Hematopoietic multipotent progenitor cell treated with erythropoietin and hydrocortisone succinate and interleukin-3 and kit ligand, for 15 days (in vitro differentiated cells): ENCODE results near the gene TSHZ2.
"Not testable (repeated sequence)": the region's sequence is repeated elsewhere in the genome, so short reads cannot be mapped to it uniquely, and the experiment has no call there.

Source experiments
- DNase-seq: peaks from one replicate; pipeline ENCODE4 v3.0.0-alpha.2; 2015; ENCODE audit warnings: low spot score

TSHZ2 gene

GRCh38 chr20:53466279-53466678, 494.1 kb downstream of the TSHZ2 start:
- no peak for DNase-seq

DNA sequence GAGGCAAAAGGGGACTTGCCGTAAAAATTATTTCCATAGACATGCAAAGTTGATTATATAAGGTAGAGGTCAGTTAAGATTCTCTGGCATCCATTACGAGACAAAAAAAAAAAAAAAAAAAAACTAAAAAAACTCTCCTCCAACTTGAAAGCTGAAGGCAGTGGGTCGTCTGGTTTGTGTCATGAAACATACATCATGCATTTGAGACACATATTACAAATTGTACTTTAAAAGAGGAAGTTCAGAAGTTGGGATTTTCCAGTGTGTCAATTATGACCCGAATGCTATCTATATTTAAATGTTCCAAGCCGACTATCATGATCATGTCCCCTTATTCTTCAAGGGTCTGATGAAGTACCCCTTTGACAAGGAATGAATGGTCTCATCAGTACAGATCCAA, 496.4 kb downstream of the TSHZ2 start:
- no peak for DNase-seq

- not testable (repeated sequence) for DNase-seq
Observed at GRCh38 chr20:53472859-53473258, 500.7 kb downstream of the TSHZ2 start.

DNA sequence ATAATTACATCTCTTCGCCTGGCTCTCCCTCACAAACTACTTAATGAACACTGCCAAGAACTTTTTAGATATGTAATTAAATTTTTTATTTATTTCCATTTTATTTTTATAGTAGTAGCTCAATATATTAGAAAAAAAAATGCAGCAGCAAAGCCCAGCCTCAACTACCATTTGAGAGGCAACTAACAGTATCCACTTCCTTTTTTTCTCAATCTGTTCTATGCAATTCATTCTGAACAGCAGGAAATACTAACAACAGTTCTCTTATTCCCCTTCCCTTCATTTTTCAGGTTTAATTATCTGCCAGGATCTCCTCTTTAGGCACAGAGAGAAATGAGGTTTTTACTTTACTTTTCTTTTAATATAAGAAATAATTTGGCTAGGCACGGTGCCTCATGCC, 508.8 kb downstream of the TSHZ2 start:
- no peak for DNase-seq

DNA sequence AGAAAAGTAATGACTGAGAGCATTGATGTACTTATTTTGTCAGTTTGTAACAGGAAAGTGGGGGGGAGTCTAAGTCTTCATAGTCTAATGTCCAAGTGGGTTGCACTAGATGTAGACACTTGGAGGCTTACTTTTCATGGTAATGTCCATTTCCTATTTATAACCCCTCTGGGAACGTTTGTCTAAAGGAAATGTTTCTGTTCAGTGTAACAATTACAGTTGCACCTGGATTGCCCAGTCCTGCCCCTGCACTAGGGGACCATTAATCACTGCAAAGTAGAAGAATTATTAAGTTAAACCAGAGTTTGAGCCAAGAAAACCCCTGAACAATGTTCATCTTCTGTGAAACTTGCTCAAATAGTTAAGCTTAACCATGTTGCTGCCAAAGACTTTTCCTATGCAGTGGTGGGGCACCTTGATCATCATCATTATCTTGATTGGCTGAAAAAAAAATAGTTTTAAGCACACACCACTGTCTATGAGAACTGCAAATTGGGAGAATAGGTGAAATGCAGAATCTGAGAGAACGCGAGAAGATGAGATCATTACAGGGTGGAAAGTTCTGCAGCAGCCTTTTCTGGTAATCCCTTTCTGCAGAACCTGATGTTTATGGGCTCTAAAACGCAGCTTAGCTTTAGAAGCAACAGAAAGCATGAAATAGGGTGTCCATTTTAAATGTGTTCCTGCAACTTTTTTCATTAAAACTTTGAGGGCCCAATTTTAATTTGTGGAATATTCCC, 515.5 kb downstream of the TSHZ2 start:
- no peak for DNase-seq

DNA sequence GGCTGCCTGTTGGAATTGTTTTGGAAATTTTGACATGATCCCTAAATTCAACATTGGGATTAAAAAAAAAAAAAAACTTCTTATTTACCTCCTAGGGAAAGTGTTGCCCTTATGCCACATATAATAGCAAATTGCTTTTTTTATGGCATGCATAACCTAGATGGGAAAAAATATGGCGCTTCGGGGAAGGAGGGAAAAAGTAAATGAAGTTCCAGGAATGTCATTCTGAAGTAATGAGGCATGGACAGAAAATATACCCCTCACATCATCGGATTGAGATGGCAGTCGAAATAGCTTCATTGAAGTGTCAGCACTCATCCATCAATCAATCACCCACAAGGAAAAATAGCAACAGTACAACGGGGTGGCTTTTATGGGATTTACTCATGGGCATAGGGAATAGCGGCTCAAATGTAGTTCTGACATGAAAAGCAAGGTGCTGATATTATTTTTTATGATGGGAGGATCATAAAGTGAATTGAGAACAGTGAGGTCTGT, 516.7 kb downstream of the TSHZ2 start:
- no peak for DNase-seq

GRCh38 chr20:53489528-53489927, 517.4 kb downstream of the TSHZ2 start:
- no peak for DNase-seq

DNA sequence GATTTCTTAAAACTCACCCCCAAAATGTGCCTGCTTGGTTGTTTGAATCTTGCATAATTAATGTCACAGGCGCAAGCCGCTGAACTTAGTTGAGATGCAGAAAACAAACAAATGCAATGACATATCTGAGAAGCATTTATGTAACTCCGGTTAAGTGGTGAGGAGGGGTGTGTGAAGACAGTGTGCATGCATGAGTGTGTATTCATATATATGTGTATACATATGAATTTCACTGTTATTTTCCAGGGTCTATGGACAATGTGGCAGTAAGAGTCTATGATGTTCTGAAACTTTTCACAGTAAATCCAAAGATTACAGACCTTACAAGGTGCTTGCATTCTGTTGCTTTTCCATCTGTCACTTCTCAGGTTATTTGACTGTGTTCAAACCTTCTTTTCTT, 518.5 kb downstream of the TSHZ2 start:
- DNase-seq: no peak

- DNase-seq: no peak
Observed at GRCh38 chr20:53491462-53491861, 519.3 kb downstream of the TSHZ2 start.

DNA sequence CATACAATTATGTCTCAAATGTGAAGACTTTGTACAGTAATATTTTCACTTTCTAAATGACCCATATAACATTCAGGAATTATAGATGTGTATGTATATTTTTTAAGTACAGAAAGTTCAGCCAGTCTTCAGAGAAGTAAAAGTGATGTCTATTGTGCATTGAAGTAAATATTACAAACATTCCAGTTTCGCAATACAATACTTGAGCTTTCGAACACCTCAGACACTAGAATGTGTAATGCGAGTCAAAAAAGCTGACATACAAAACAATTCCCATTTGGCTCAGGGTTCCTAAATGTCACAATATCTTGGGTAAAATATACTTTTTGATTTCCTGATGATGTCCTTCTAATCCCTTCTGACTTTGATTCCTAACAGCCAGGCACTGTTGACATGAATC, 520.1 kb downstream of the TSHZ2 start:
- no peak for DNase-seq

GRCh38 chr20:53493311-53493857, 521.2 kb downstream of the TSHZ2 start:
- no peak for DNase-seq

- DNase-seq: no peak
Observed at GRCh38 chr20:53494753-53495152, 522.6 kb downstream of the TSHZ2 start.

DNA sequence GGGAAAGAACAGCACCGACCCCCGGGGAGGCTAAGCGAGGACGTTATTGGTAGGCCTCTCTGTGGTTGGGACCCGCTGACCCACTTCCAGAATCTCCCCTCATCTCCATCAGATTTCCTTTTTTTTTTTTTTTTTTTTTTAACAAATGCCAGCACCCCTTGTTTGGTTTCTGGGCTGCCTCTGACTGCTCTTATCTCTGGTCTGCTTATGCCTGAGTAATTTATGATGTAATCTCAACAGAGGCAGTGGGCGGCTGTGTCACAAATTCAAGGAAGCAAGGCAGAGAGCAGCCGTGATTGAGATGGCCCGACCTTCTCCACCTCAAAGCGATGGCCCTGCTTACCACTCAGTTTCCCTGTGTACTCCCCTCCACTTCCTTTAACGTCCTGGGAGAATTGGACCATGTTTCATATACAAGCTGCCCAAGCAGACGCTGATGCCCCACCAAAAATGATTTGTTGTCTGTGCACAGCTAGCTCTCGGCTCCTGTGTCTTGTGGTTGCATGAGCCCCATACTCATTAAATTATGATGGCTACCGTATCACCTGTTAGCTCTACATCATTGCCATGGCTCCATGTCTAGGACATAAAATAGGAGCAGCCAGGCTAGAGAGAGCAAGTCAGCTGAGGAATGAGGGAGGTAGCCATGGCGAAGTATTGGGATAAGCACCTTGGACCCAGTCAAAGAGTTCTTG, 523.4 kb downstream of the TSHZ2 start:
- no peak for DNase-seq

GRCh38 chr20:53497246-53497645, 525.1 kb downstream of the TSHZ2 start:
- no peak for DNase-seq

DNA sequence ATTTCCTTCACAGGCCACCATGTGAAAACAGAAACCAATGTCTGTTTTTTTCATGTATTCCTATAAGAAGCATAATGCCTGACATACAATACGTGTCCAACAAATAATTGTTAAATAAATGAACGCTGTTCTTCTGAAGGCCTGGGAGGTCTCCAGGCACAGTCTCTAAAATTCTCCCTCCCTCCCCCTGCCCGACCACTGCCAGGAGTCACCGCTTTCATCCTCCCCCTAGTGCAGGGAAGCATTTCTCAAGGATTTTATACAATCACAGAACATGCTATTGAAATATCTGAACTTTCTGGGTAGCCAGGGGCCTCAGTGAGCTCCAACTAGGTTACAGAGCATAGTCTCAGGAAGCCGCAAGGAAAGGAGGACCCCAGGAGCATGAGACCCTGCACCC, 526.2 kb downstream of the TSHZ2 start:
- no peak for DNase-seq

- no peak for DNase-seq
Observed at GRCh38 chr20:53500651-53501050, 528.5 kb downstream of the TSHZ2 start.

GRCh38 chr20:53502820-53503219, 530.7 kb downstream of the TSHZ2 start:
- no peak for DNase-seq

- DNase-seq: no peak
Observed at GRCh38 chr20:53503517-53503919, 531.4 kb downstream of the TSHZ2 start.

DNA sequence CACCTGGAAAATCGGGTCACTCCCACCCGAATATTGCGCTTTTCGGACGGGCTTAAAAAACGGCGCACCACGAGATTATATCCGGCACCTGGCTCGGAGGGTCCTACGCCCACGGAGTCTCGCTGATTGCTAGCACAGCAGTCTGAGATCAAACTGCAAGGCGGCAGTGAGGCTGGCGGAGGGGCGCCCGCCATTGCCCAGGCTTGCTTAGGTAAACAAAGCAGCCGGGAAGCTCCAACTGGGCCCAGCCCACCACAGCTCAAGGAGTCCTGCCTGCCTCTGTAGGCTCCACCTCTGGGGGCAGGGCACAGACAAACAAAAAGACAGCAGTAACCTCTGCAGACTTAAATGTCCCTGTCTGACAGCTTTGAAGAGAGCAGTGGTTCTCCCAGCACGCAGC, 531.9 kb downstream of the TSHZ2 start:
- not testable (repeated sequence) for DNase-seq

- no peak for DNase-seq
Observed at GRCh38 chr20:53510262-53510661, 538.1 kb downstream of the TSHZ2 start.

DNA sequence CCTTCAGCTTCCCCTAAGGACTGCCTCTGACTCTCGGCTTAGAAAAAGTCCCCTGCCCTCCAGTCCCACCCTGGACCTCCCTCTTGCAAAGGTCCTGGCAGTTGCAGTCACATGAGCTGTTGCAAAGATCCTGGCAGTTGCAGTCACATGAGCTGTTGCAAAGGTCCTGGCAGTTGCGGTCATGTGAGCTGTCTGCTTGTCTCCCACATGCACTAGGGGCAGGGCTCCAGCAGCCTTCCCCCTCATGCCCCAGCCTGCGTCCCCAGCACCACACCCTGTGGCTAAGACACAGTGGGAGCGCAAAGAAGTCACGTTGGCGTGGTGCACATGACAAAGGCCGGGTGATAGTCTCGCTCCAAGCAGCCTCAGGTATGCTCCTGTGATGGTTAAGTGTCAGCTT, 538.5 kb downstream of the TSHZ2 start:
- DNase-seq: no peak

- DNase-seq: no peak
Observed at GRCh38 chr20:53512076-53512475, 539.9 kb downstream of the TSHZ2 start.

GRCh38 chr20:53513168-53513488, 541.0 kb downstream of the TSHZ2 start:
- DNase-seq: no peak
